ENCODE data around the gene NES.
A peak's percentile ranks its signal among the peaks of the same experiment; 100 is the strongest.

The NES gene

DNA sequence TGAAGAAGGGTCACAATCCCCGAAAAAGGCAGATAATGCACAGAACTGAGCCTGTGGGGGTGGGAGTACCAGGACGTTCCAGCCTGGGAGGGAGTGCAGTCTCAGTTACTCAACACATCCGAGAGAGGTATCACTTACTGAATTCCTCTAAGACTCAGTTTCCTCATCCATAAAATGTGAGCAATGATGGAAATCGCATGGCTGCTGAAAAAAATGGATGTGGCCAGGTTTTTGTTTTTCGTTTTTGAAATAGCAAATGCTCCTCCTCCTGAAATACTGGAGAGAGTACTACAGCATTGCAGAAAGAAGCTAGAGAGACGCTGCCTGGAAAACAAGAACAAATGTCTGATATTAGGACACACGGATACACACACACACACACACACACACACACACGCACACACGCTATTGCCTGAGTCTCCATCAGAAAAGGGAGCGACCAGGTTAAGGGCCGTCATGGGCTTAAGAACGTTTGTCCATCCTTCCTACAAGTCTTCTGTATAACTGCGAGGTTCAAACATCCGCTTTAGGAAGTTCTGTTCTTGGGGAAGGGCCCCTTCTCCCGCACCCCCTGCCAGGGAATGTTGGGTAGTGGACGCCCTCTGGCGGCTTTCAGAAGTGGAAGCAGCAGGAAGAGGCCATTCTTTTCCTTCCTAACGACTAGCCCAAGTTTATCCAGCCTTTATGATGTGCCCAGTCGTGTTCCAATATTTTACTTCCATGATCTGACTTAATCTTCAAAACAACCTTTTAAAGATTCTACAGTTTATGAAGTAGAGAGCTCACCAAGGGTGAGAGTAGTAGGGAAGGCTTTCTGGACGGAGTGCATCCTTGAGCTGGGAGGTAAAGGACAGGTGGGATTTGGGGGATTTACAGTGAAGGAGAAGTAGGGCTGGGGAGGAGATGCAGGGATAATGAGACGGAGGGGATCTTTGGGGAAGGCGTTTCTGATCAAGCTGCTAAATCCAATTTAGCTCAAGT lies 699 bp upstream of the NES start:
- DNase-seq, result peak; percentile 46

DNA sequence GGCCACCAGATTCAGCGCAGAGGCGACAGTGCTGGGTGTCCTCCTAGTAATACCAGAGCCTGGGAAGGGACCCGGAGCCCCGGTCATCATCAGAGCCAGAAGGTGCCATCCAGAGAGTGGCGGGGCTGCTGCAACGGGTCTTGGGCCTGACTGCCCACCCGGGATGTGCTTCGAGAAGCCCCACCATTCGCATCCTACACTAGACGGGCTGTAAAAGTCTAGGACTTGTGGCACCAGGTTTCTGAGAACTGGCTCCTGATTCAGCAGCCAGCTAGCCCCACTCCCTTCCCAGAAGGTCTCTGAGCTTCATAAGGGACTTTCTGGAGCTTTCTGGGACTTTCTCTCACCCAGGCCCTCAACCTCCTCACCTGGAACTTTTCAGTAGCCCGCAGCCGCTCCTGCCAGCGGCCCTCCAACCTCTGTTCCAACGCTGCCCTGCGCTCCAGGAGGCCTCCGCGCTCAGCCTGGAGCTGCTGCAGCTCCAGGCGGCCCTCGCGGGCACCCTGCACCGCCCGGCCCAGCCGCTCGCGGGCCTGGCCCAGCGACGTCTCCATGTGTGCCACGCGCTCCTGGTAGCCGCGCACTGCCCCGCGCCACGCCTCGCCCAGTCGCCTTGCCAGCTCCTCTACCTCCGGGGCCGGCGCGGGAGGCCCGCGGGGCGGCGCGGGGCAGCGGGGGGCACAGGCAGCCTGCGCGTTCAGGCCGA lies 940 bp downstream of the NES start:
- DNase-seq, result no peak

DNA sequence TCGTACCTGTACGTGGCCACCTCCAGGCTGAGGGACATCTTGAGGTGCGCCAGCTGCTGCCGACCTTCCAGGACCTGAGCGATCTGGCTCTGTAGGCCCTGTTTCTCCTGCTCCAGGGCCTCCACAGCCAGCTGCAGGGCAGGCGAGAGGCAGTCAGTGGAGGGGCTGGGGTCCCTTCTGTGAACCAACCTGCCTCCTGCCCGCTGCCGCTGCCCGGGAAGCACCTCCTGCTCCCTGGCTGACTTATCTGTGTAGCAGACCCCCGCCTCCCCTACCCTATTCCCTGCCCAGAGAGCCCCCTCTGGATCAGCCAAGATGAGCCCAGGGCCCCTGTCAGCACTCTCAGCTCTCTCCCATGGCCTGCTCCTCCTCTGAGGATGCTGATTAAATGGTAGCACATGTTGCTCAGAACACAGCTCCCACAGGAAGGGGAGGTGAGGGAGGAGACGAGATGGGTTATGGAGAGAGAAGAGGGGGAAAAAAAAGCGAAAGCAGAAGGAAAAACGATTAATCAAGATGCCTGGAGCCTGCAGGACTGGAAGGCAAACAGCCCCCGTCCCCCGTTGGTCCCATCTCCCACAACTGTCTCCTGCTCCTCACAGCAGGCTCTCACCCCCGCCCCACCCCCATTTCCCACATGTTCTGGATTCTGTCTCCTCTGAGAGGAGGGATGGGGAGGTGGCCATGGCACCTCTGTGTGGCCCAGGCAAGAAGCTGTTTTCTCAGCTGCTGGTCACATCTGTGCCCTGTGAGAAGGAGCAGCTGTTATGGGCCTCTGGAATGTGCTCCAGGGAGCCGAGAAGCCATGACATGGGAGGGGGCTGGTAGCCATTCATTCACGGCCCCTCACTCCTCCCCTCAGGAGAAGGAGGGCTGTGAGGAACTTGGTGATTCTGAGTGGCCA lies 1.7 kb downstream of the NES start:
- no peak for DNase-seq

- no peak for DNase-seq
These were observed 3.7 kb downstream of the NES start for GRCh38 chr1:156673387-156674121.

GRCh38 chr1:156671804-156672203 lies 5.4 kb downstream of the NES start:
- DNase-seq, result no peak

GRCh38 chr1:156670791-156671190 lies 6.4 kb downstream of the NES start:
- no peak for DNase-seq

DNA sequence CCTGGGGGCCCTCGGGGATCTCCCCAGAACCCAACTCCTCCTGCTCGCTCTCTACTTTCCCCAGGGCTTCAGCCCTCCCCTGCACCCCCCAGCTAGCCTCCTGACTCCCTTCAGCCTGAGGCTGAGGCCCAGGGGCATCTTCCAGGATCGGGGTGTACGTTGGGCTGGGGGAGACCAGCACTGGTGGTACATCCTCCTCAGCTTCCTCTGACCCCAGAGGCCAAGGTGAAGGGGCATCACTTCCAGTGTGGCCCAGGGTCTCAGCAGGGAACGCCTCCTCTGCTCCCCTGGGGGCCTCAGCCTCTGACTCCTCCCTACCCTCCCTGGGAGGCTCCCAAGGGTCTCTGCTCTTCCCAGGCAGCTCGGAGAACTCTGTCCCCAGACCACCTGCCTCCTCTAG lies 6.8 kb downstream of the NES start:
- no peak for DNase-seq

- DNase-seq, result no peak
These were observed 7.4 kb downstream of the NES start for GRCh38 chr1:156669794-156670193.

DNA sequence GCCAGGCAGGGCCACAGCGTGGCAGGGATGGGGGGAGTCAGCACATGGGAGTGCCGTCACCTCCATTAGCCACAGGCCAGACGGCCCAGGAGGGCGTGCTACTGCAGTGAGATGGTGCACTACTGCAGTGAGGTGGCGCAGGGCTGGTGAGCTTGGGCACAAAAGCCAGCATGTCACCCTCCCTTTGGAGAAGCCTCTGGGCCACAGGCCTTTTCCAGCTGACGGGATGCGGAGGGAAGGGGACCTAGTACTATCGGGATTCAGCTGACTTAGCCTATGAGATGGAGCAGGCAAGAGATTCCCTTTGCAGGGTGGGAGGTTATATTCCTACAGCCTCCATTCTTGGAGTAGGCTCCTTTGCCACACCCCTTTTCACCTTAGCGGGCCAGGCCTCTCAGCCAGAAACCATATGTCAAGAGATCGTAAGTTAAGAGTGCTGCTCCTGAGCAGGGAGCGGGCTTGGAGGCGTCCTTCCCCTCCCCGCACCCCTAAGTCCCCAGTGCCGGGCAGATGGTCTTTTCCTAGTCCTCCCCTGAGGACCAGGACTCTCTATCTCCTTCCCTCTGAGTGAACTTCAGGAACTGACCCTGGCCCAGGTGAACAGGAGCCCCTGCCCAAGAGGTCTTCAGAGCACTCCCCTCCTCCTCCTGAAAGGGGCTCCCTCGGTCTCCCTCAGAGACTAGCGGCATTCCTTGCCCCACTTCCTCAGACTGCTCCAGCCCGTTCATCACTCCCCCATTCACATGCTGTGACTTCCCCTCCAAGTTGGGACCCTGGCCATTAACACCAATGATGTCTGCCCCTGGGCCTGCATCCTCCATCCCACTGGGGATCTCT lies 8.2 kb downstream of the NES start:
- DNase-seq, result no peak

DNA sequence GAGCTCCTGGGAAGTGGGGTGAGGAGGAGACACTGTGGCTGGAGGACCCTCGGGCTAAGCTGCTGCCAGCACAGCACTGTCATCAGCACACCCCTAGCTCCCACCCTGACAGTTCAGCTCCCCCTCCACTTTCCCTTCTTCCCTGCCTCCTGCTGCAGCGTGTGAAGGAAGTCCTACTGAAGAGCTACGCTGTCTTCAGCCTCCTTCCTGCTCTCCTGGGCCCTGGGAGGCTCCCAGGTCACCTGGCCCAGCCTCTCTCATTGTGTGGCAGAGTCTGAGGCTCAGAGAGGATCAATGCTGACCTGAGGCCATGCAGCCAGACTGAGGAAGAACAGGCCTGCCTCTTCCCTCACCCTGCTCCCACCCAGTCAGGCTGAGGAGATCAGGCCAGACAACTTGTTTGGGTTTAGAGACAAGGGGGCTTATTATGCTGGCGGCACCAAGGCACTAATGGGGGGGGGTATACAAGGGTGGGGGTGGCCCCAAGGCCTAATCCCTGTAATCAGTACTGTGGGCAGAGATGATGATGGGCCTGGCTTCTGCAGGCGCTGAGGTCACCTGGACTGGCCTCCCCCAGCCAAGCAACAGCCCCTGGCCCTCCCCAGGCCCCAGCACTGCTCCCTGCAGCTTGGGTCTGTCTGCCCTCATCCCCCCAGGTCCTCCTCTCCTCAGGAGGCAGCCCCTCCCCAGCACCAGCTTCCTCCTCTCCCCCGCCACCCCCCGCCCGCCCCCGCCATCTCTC lies 9.1 kb downstream of the NES start:
- DNase-seq, result no peak

DNA sequence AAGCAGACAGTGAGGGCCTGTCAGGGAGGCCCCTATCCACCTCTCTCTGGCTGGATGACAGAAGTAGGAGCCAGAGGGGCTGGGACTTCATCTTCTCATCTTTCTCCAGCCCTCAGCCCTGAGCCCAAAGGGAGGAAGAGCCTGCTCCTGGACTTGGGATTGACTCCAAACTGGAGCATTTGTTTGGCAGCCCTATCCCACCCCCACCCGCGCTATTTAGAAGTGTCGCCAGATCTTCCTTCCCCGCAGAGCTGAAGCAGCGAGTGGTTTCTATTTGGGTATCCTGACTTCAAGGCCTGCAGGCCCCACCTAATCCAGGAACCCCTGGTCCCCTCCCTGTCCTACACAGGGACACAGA lies 9.6 kb downstream of the NES start:
- no peak for DNase-seq

GRCh38 chr1:156666862-156667609 lies 10.2 kb downstream of the NES start:
- no peak for DNase-seq

DNA sequence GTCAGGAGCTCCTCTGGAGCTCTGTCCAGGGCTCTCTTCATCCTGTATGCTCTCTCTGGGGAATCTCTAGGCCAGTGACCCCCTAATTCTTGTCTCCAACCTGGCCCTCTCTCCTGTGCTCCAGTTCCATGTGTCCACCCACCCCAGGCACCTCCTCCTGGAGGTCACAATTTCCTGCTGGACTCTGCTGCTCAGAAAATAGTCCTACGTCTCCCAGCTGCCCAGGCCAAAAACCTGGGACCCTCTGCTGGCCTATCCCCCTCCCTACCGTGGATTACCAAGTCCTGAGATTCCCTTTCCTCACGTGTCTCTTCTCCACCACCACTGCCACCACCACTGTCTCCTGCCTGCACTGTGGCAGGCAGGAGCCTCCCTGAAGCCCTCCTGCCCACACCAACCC lies 11.7 kb downstream of the NES start:
- DNase-seq, result no peak

- no peak for DNase-seq
These were observed 12.3 kb downstream of the NES start for GRCh38 chr1:156664767-156665411.

- DNase-seq, result no peak
These were observed 13.0 kb downstream of the NES start for GRCh38 chr1:156664046-156664766.

- DNase-seq, result no peak
These were observed 14.0 kb downstream of the NES start for GRCh38 chr1:156663178-156663577.

- DNase-seq, result no peak
These were observed 14.5 kb downstream of the NES start for GRCh38 chr1:156662800-156663055.

DNA sequence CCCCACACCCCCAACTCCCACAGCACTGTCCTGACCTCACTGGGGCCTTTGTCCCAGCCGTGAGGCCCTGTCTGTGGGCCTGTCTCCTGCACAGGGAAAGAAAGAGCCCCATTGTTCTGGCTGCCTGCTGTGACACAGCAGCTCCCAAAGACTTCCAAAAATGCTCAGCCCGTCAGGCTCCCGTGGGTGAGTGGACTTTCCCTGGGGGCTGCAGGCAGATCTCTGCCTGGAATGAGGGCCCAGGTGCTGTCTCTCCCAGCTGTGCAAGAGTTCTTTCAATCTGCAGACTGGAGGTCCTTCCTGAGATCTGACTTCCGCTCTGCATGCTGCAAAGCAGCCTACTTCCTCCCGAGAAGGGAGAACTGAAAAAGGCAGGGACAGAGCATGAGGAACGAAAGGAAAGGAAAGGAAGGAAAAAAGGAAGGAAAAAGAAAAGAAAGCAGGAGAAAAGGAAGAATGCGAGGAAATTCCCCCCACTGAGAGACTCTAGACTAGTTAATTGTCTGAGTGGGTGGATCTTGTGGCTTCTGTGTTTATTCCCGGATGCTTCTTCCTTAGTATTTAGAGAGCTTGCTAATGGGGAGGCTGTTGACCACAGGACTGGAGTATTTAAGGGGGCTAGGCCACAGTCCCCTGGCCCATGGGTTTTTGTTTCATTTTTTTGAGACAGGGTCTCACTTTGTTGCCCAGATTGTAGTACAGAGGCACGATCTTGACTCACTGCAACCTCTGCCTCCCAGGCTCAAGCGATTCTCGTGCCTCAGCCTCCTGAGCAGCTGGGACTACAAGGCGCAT lies 15.0 kb downstream of the NES start:
- DNase-seq, result no peak
